Fibroblast of pulmonary artery (primary cell): ENCODE results near the gene NCAM2.

Experiments used
- DNase-seq: peaks from one replicate; pipeline ENCODE4 v3.0.0-alpha.2; 2010; ENCODE audit warnings: low read depth
- H3K4me3 ChIP-seq: replicated peaks from 2 replicates; pipeline ENCODE4 v1.5.1; 2011; ENCODE audit warnings: low read depth, mild to moderate bottlenecking, control low read depth, low read length, moderate library complexity
- TF ChIP-seq, protein P1 (sequence below): IDR thresholded peaks from 2 replicates; pipeline ENCODE4 v1.5.1; 2011; ENCODE audit warnings: mild to moderate bottlenecking, control low read depth, low read length, inconsistent platforms; ENCODE audit errors: missing control alignments

Gene NCAM2

DNA sequence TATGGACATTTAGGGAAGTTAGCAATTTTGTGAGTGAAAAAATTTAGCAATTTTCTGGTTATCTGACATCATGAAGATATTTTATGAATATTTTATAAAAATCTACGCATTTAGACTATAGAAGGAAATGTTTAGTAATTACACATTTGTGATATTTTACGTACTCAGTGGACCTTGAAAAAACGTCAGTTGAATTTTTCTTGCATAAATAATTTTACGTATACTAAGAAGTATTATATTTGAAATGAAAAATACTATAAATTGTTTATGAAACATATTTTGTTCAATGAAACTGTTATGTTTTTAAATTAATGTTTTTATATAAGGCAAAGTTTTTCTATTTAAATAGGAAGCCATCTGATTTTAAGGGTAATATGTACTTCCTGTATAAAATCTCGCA, 462.8 kb downstream of the NCAM2 start:
- H3K4me3 ChIP-seq: no peak overlapping the region
- no peak for DNase-seq
- TF ChIP-seq, protein P1, sequence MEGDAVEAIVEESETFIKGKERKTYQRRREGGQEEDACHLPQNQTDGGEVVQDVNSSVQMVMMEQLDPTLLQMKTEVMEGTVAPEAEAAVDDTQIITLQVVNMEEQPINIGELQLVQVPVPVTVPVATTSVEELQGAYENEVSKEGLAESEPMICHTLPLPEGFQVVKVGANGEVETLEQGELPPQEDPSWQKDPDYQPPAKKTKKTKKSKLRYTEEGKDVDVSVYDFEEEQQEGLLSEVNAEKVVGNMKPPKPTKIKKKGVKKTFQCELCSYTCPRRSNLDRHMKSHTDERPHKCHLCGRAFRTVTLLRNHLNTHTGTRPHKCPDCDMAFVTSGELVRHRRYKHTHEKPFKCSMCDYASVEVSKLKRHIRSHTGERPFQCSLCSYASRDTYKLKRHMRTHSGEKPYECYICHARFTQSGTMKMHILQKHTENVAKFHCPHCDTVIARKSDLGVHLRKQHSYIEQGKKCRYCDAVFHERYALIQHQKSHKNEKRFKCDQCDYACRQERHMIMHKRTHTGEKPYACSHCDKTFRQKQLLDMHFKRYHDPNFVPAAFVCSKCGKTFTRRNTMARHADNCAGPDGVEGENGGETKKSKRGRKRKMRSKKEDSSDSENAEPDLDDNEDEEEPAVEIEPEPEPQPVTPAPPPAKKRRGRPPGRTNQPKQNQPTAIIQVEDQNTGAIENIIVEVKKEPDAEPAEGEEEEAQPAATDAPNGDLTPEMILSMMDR: no peak

DNA sequence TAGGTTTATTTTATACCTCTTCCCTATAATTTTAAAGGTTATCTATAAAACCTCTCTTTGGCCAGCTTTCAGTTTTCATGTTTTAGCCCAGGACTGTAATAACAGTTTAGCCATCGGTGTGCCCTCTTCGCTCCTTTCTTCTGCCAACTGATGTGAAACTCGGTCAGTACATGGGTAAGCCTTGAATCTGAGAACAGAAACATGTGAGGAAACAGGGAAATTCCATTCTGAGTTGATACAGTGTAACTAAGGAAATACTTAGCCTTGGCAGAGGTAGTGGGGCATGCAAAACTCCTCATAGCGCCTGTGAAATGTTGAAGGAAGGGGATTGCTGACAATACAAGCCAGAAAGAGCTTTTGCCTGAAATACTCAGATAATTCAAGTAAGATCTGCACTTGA, 465.2 kb downstream of the NCAM2 start:
- peak; percentile 44 for DNase-seq
- TF ChIP-seq, protein P1: no peak
- no peak overlapping the region for H3K4me3 ChIP-seq

DNA sequence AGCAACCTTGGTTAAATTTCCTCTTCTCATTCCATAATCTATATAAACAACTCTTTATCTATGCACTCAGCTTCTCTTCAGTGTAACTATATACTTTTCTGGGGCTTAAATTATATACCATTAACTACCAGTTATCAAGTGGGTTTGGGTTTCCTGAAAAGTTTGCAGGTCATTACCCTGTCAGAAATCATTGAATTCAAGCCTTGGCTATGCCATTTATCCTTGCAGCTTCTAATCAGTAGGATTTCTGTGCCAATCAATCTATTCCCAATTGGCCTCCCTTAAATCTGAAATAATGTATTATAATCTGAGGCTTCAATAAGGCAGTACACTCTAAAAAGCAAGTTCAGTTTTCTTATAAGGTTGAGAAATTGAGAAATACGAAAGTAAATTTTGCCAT, 466.5 kb downstream of the NCAM2 start:
- no peak for DNase-seq
- TF ChIP-seq, protein P1: no peak
- H3K4me3 ChIP-seq: no peak overlapping the region

DNA sequence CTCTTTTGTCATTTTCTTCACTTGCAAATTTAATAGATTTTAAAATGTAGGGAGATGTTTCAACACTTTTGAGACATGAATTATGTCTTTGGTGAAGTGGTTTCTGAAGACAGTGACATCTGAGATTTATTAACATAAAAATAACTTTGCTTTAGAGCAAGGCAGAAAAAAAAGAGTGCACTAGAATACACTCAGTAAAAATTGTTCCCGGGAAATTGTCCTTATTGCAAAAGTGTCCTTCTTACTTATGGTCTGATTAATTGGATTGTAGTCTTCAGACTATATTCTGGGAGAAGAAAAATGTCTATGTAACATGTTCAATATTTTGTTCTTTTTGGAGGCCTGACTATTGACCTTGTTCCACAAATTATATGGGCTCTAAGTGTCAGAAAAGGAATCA, 468.5 kb downstream of the NCAM2 start:
- no peak for DNase-seq
- TF ChIP-seq, protein P1: no peak
- no peak overlapping the region for H3K4me3 ChIP-seq

DNA sequence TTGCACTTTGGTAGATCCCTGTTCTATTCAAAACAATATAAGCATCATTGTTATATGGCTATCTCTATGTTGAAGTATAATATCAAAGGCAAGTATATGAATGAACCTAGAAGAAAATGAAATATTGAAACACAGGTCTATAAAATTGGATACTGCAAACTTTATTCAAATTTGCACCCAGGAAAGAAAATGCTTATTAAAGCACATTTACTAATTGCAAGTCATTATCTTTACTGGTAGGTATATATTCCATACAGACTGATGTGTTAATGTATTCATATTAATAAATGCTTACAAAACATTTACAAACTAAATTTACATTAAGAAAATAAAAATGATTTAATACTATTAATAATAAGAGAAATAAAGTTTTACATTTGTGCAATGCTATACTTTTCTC, 469.8 kb downstream of the NCAM2 start:
- TF ChIP-seq, protein P1: no peak
- no peak for DNase-seq
- H3K4me3 ChIP-seq: no peak overlapping the region

DNA sequence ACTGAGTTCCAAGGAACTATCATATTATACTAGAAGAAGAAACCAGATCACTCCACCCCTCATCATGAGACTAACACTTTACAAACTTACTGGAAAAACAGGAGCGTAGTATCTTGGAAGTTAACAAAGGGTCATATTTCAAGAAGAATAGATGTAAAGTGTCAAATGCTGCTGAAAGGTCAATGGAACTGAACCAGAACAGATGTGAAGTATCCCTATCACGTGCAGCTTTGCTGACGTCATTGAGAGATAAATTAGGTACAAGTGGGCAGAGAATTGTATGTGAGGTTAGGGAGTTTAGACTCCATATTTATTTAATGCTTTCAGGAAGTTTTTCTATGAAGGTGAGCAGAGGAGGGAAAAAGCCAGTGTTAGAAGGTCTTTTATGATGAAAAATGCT, 483.0 kb downstream of the NCAM2 start:
- TF ChIP-seq, protein P1: no peak
- peak; percentile 32 for DNase-seq
- no peak overlapping the region for H3K4me3 ChIP-seq

DNA sequence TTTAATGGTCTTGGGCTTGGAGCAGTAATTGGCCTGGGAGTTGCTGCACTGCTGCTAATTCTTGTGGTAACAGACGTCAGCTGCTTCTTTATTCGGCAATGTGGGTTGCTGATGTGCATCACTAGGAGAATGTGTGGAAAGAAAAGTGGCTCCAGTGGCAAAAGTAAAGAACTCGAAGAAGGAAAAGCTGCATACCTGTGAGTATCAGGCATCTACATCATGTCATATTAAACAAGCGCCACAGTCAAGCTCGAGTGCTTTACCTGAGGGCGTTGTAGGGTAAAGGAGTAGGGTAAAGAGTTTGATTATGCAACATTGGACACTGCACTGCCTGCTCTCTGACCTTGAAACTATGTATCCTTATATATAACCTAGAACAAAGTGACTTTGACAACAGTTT, 510.6 kb downstream of the NCAM2 start:
- TF ChIP-seq, protein P1: no peak
- no peak for DNase-seq
- no peak overlapping the region for H3K4me3 ChIP-seq
